ENCODE measurements around the gene NDUFV1.

Gene NDUFV1

GRCh38 chr11:67614730-67615714 is 8.3 kb downstream of the NDUFV1 start:
- Histone ChIP-seq H3K27ac (ENCODE audit: low read depth, low read length) (peak overlapping the region; percentile 78), H3K36me3 (ENCODE audit: control insufficient read depth, low read length) (peaks cover 34% of the 10 kb centered on the region), H3K9me2 (replicated peaks; ENCODE audit: control insufficient read depth, low read length) (no peaks in the 10 kb centered on the region), H3K4me2 (ENCODE audit: low read length) (peak overlapping the region; percentile 79), H3K27me3 (ENCODE audit: control insufficient read depth, low read length) (peaks cover 3% of the 10 kb centered on the region), H3K4me1 (ENCODE audit: control insufficient read depth, low read length) (peaks cover 39% of the 10 kb centered on the region), H3K9me3 (ENCODE audit: control insufficient read depth, insufficient read depth, low read length) (no peaks in the 10 kb centered on the region), H3K79me2 (ENCODE audit: control insufficient read depth, low read length) (no peaks in the 10 kb centered on the region), H3F3A (ENCODE audit: control insufficient read depth, insufficient read depth) (peaks cover 8% of the 10 kb centered on the region), H4K20me1 (ENCODE audit: control insufficient read depth, insufficient read depth, low read depth, low read length) (no peaks in the 10 kb centered on the region), H3K4me3 (ENCODE audit: low read length) (peak overlapping the region; percentile 61)
- peak; percentile 80 for TF ChIP-seq CTCF (IDR thresholded peaks at IDR 0.05; ENCODE audit: low read depth, low read length, poor library complexity, severe bottlenecking)
- no peak for TF ChIP-seq EZH2phosphoT487 (IDR thresholded peaks at IDR 0.05; ENCODE audit: borderline replicate concordance, low read length)

- Histone ChIP-seq H3K4me2 (ENCODE audit: low read length) (peak overlapping the region; percentile 11; the same call in 1 of the 2 replicates), H3K4me3 (ENCODE audit: low read length) (no peak overlapping the region), H3K9me2 (replicated peaks; ENCODE audit: control insufficient read depth, low read length) (no peaks in the 10 kb centered on the region), H3F3A (ENCODE audit: control insufficient read depth, insufficient read depth) (peaks cover 8% of the 10 kb centered on the region), H4K20me1 (ENCODE audit: control insufficient read depth, insufficient read depth, low read depth, low read length) (no peaks in the 10 kb centered on the region), H3K36me3 (ENCODE audit: control insufficient read depth, low read length) (peaks cover 26% of the 10 kb centered on the region), H3K79me2 (ENCODE audit: control insufficient read depth, low read length) (no peaks in the 10 kb centered on the region), H3K9me3 (ENCODE audit: control insufficient read depth, insufficient read depth, low read length) (no peaks in the 10 kb centered on the region), H3K27ac (ENCODE audit: low read depth, low read length) (no peak overlapping the region), H3K4me1 (ENCODE audit: control insufficient read depth, low read length) (peaks cover 39% of the 10 kb centered on the region), H3K27me3 (ENCODE audit: control insufficient read depth, low read length) (peaks cover 3% of the 10 kb centered on the region)
- TF ChIP-seq CTCF (IDR thresholded peaks at IDR 0.05; ENCODE audit: low read depth, low read length, poor library complexity, severe bottlenecking) = peak; percentile 33
- no peak for TF ChIP-seq EZH2phosphoT487 (IDR thresholded peaks at IDR 0.05; ENCODE audit: borderline replicate concordance, low read length)
These were observed 9.1 kb downstream of the NDUFV1 start for GRCh38 chr11:67615728-67616430.

DNA sequence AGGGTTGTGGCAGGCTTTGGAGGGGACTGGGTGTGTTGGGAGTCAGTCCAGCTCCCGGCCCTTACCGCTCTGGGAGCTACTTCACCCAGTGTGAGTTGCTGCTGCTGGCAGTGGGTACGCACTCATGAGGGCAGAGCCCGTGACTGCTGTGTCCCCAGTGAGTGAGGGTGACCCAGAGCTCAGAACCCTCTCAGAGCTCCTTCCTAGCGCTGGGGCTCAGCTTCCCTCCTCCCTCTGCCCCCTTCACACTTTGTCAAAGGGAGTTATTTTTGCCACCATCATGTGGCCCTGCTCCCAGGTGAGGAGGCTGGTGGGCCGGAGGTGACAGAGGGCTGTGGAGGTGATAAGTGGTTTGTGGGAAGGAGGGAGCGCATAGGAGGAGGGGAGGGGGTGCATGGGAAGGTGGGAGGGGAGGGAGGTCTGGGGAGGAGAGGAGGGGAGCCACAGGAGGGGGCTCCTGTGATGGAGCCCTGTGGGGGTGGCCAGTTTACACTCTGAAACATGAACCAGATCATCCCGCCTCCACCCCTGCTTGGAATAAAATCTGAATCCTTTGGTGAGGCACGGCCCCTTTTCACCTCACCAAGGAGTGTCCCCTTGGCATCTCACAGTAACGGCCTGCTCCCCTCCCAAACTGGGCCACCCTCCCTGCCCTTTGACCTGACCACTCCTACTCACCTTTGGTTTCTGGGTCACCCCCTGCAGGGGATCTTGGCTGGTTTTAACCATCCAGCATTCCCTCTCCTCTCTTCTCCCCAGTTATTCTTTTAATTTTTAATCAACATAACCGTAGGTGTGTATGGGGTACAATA is 9.9 kb downstream of the NDUFV1 start:
- Histone ChIP-seq H3F3A (ENCODE audit: control insufficient read depth, insufficient read depth) (peaks cover 8% of the 10 kb centered on the region), H4K20me1 (ENCODE audit: control insufficient read depth, insufficient read depth, low read depth, low read length) (no peaks in the 10 kb centered on the region), H3K4me2 (ENCODE audit: low read length) (no peak overlapping the region), H3K27me3 (ENCODE audit: control insufficient read depth, low read length) (peaks cover 3% of the 10 kb centered on the region), H3K79me2 (ENCODE audit: control insufficient read depth, low read length) (no peaks in the 10 kb centered on the region), H3K27ac (ENCODE audit: low read depth, low read length) (no peak overlapping the region), H3K36me3 (ENCODE audit: control insufficient read depth, low read length) (peaks cover 19% of the 10 kb centered on the region), H3K4me3 (ENCODE audit: low read length) (no peak overlapping the region), H3K9me3 (ENCODE audit: control insufficient read depth, insufficient read depth, low read length) (no peaks in the 10 kb centered on the region), H3K9me2 (replicated peaks; ENCODE audit: control insufficient read depth, low read length) (no peaks in the 10 kb centered on the region), H3K4me1 (ENCODE audit: control insufficient read depth, low read length) (peaks cover 39% of the 10 kb centered on the region)
- TF ChIP-seq EZH2phosphoT487 (IDR thresholded peaks at IDR 0.05; ENCODE audit: borderline replicate concordance, low read length) (no peak), CTCF (IDR thresholded peaks at IDR 0.05; ENCODE audit: low read depth, low read length, poor library complexity, severe bottlenecking) (no peak)
